Measurements from ENCODE around the gene TRIM44. TPM values are rescaled to one million over a fixed set of nuclear protein-coding genes. Genes with fewer than 3 reads are reported as not detected.
"Not testable (repeated sequence)": the region's sequence is repeated elsewhere in the genome, so short reads cannot be mapped to it uniquely, and the experiment has no call there.

The TRIM44 gene
- total RNA-seq, 1 donor from 2014 or later: 53.3 TPM

- no peaks in the 10 kb centered on the region for H3K27me3 Mint-ChIP-seq (ENCODE audit: unreplicated experiment)
- H3K36me3 Mint-ChIP-seq (ENCODE audit: unreplicated experiment): no peaks in the 10 kb centered on the region
- DNase-seq: no peak
Measured at GRCh38 chr11:35826006-35826405, 163.4 kb downstream of the TRIM44 start.

GRCh38 chr11:35826949-35827348, 164.4 kb downstream of the TRIM44 start:
- Mint-ChIP-seq H3K4me3 (ENCODE audit: unreplicated experiment) (no peak overlapping the region), H3K27me3 (ENCODE audit: unreplicated experiment) (no peaks in the 10 kb centered on the region)

More at GRCh38 chr11:35826006-35826405, 163.4 kb downstream of the TRIM44 start:
- Mint-ChIP-seq H3K4me3 (ENCODE audit: unreplicated experiment) (no peak overlapping the region), H3K9me3 (ENCODE audit: unreplicated experiment) (peaks cover 1% of the 10 kb centered on the region), H3K4me1 (ENCODE audit: low read depth, unreplicated experiment) (peaks cover 4% of the 10 kb centered on the region), H3K27ac (ENCODE audit: unreplicated experiment) (no peak overlapping the region)
- TF ChIP-seq CTCF (IDR thresholded peaks at IDR 0.05; ENCODE audit: partially characterized antibody, unreplicated experiment): no peak

GRCh38 chr11:35836205-35836604, 173.6 kb downstream of the TRIM44 start:
- Mint-ChIP-seq H3K9me3 (ENCODE audit: unreplicated experiment) (peaks cover 2% of the 10 kb centered on the region), H3K4me3 (ENCODE audit: unreplicated experiment) (no peak overlapping the region), H3K27me3 (ENCODE audit: unreplicated experiment) (peaks cover 2% of the 10 kb centered on the region), H3K4me1 (ENCODE audit: low read depth, unreplicated experiment) (peaks cover 23% of the 10 kb centered on the region), H3K27ac (ENCODE audit: unreplicated experiment) (no peak overlapping the region), H3K36me3 (ENCODE audit: unreplicated experiment) (peaks cover 9% of the 10 kb centered on the region)
- TF ChIP-seq CTCF (IDR thresholded peaks at IDR 0.05; ENCODE audit: partially characterized antibody, unreplicated experiment): no peak
- DNase-seq: no peak

More at GRCh38 chr11:35826949-35827348, 164.4 kb downstream of the TRIM44 start:
- Mint-ChIP-seq H3K4me1 (ENCODE audit: low read depth, unreplicated experiment) (peaks cover 4% of the 10 kb centered on the region), H3K36me3 (ENCODE audit: unreplicated experiment) (no peaks in the 10 kb centered on the region), H3K9me3 (ENCODE audit: unreplicated experiment) (no peaks in the 10 kb centered on the region), H3K27ac (ENCODE audit: unreplicated experiment) (no peak overlapping the region)
- no peak for TF ChIP-seq CTCF (IDR thresholded peaks at IDR 0.05; ENCODE audit: partially characterized antibody, unreplicated experiment)
- DNase-seq: no peak

GRCh38 chr11:35838071-35838470, 175.5 kb downstream of the TRIM44 start:
- no peak for DNase-seq
- no peak overlapping the region for H3K4me3 Mint-ChIP-seq (ENCODE audit: unreplicated experiment)
- peaks cover 7% of the 10 kb centered on the region for H3K36me3 Mint-ChIP-seq (ENCODE audit: unreplicated experiment)
- H3K27ac Mint-ChIP-seq (ENCODE audit: unreplicated experiment): no peak overlapping the region
- no peak for TF ChIP-seq CTCF (IDR thresholded peaks at IDR 0.05; ENCODE audit: partially characterized antibody, unreplicated experiment)
- H3K9me3 Mint-ChIP-seq (ENCODE audit: unreplicated experiment): peaks cover 2% of the 10 kb centered on the region
- peaks cover 23% of the 10 kb centered on the region for H3K4me1 Mint-ChIP-seq (ENCODE audit: low read depth, unreplicated experiment)
- H3K27me3 Mint-ChIP-seq (ENCODE audit: unreplicated experiment): peaks cover 2% of the 10 kb centered on the region

- H3K4me1 Mint-ChIP-seq (ENCODE audit: low read depth, unreplicated experiment): peaks cover 23% of the 10 kb centered on the region
- not testable (repeated sequence) for H3K27me3 Mint-ChIP-seq (ENCODE audit: unreplicated experiment); H3K36me3 Mint-ChIP-seq (ENCODE audit: unreplicated experiment); H3K9me3 Mint-ChIP-seq (ENCODE audit: unreplicated experiment); DNase-seq; H3K4me3 Mint-ChIP-seq (ENCODE audit: unreplicated experiment); H3K27ac Mint-ChIP-seq (ENCODE audit: unreplicated experiment)
Measured at GRCh38 chr11:35838697-35839367, 176.3 kb downstream of the TRIM44 start.

Data from glutamatergic neuron (in vitro differentiated cells).